Natural killer cell (primary cell): ENCODE results near the gene TMBIM4. TPM values are rescaled to one million over a fixed set of nuclear protein-coding genes. Genes with fewer than 3 reads are reported as not detected.
A peak's percentile ranks its signal among the peaks of the same experiment; 100 is the strongest.

Experiments used
- ATAC-seq, 3 donors: fragments of 150-1000 bp in 2 of 3; fragments of 200-7000 bp in 1 of 3; cut with Tn5 transposase; 1 replicate in 1 of 3; 2 replicates in 2 of 3; pipeline ENCODE4 v1.10.0; 2021; ENCODE audit warnings: mild to moderate bottlenecking in 2 of 3, moderate library complexity in 2 of 3
- DNase-seq, 2 donors: peaks; one replicate each; pipeline versions ENCODE4 v3.0.0 to v3.0.0-alpha.2; 2013 to 2021; ENCODE audit warnings: mixed read lengths in 1 of 2
- H3K27ac ChIP-seq: one replicate; pipeline ENCODE4 v1.5.1; 2013; ENCODE audit warnings: mild to moderate bottlenecking, low read length
- H3K27me3 ChIP-seq: one replicate; pipeline ENCODE4 v1.6.1; 2013; ENCODE audit warnings: low read length; ENCODE audit not compliant: control insufficient read depth, insufficient read depth
- H3K36me3 ChIP-seq: one replicate; pipeline ENCODE4 v1.6.1; 2013; ENCODE audit warnings: low read length; ENCODE audit not compliant: control insufficient read depth, insufficient read depth
- H3K4me1 ChIP-seq: one replicate; pipeline ENCODE4 v1.6.1; 2013; ENCODE audit warnings: low read length; ENCODE audit not compliant: control insufficient read depth, insufficient read depth
- H3K4me3 ChIP-seq: one replicate; pipeline ENCODE4 v1.5.1; 2013; ENCODE audit warnings: low read length
- H3K9me3 ChIP-seq: one replicate; pipeline ENCODE4 v1.6.1; 2013; ENCODE audit warnings: low read length; ENCODE audit not compliant: control insufficient read depth, insufficient read depth
- H3K27ac Mint-ChIP-seq, 2 donors: one replicate each; pipeline ENCODE4 v1.8.0; 2022; ENCODE audit warnings: mild to moderate bottlenecking in 2 of 2, mixed read lengths in 2 of 2, moderate library complexity in 1 of 2
- H3K27me3 Mint-ChIP-seq, 2 donors: one replicate each; pipeline ENCODE4 v1.8.0; 2022; ENCODE audit warnings: low read depth in 2 of 2, mixed read lengths in 2 of 2
- H3K36me3 Mint-ChIP-seq: one replicate; pipeline ENCODE4 v1.8.0; 2022; ENCODE audit warnings: mixed read lengths
- H3K4me1 Mint-ChIP-seq, 2 donors: one replicate each; pipeline ENCODE4 v1.8.0; 2022; ENCODE audit warnings: mixed read lengths in 2 of 2
- H3K4me3 Mint-ChIP-seq: one replicate; pipeline ENCODE4 v1.8.0; 2022; ENCODE audit warnings: mild to moderate bottlenecking, moderate library complexity, mixed read lengths
- H3K9me3 Mint-ChIP-seq, 2 donors: one replicate each; pipeline ENCODE4 v1.8.0; 2022; ENCODE audit warnings: mixed read lengths in 2 of 2
- WGBS: methylation state at CpG from one replicate; pipeline ENCODE4 v1.1.7; 2013; ENCODE audit warnings: missing lambda C conversion rate; ENCODE audit not compliant: insufficient coverage; 5-methylcytosine and 5-hydroxymethylcytosine counted together
- intact Hi-C: fragments of 100-400 bp; cut with micrococcal nuclease; formaldehyde crosslinking; loops from one replicate; pipeline ENCODE4 v1.14.2; 2022
- total RNA-seq, 4 donors: library from RNA; stranded (reverse); fragments of 120-200 nt in 1 of 4; gene quantifications; one replicate each; pipeline versions ENCODE4 v1.2.3 to v1.2.4, GENCODE V29; 2013 to 2022
- TF ChIP-seq, protein P1 (sequence below): fragments of 200-600 bp; IDR thresholded peaks from one replicate; pipeline ENCODE4 v1.8.0; 2022; ENCODE audit warnings: antibody characterized with exemption

TMBIM4 gene
- total RNA-seq, 3 donors from 2014 or later (not counting 1 experiment from before 2014, with no cell fraction given): 46.6 to 72.0 (median 63.2) TPM

DNA sequence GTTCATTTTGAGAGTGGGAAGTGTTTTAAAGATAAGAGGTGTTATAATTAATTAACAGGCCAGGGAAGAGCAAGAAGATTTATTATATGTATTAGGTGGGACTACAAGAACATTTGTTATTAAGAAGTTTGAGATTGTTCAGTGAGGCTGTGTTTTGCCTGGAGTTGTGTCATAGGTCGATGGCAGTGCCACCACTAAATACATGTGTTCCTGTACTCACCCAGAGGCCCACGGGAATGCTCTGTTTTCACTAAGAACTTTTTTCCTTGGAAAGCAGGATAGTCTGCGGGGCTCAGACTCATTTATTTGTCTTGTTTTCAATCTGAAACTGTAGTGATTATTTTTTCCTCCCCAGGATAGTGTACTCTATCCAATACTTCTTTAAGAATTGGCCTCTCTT lies 29.3 kb upstream of the TMBIM4 start:
- Histone ChIP-seq H3K36me3 (no peaks in the 10 kb centered on the region), H3K27me3 (no peaks in the 10 kb centered on the region), H3K4me1 (peaks cover 2% of the 10 kb centered on the region), H3K27ac (no peak overlapping the region), H3K9me3 (peaks cover 2% of the 10 kb centered on the region), H3K4me3 (no peak overlapping the region)
- WGBS: 92% methylated on average over 3 of the region's 3 CpGs
- Mint-ChIP-seq H3K9me3 (no peaks in the 10 kb centered on the region), H3K36me3 (no peaks in the 10 kb centered on the region), H3K4me3 (no peak overlapping the region), H3K4me1 (peaks cover 0 to 5% of the 10 kb centered on the region in 2 donors), H3K27ac (no peak overlapping the region), H3K27me3 (peaks cover 13 to 16% of the 10 kb centered on the region in 2 donors)
- DNase-seq (no peak), ATAC-seq (no peak)
- intact Hi-C loops: no loop called here
- TF ChIP-seq, protein P1, sequence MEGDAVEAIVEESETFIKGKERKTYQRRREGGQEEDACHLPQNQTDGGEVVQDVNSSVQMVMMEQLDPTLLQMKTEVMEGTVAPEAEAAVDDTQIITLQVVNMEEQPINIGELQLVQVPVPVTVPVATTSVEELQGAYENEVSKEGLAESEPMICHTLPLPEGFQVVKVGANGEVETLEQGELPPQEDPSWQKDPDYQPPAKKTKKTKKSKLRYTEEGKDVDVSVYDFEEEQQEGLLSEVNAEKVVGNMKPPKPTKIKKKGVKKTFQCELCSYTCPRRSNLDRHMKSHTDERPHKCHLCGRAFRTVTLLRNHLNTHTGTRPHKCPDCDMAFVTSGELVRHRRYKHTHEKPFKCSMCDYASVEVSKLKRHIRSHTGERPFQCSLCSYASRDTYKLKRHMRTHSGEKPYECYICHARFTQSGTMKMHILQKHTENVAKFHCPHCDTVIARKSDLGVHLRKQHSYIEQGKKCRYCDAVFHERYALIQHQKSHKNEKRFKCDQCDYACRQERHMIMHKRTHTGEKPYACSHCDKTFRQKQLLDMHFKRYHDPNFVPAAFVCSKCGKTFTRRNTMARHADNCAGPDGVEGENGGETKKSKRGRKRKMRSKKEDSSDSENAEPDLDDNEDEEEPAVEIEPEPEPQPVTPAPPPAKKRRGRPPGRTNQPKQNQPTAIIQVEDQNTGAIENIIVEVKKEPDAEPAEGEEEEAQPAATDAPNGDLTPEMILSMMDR: no peak

DNA sequence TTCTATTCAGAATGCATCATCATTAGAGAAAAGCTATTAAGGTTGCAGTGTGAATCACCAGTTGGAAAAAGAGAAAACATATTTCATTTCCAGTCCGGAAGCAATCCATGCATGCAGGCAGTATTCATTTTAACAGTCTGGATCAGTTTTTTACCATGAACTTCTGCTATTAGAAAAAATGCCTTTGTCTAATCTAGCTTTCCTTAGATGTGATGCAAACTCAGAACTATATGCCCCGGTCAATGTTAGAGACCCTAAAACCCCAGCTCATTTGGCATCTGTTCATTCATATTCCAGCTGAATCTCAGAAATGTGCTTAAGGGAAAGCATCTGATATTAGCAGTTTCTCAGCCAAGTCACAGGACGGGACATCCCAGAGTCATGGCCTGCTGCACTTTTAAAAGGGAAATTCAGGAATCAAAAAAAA lies 27.7 kb upstream of the TMBIM4 start:
- no peak overlapping the region for H3K27ac ChIP-seq
- TF ChIP-seq, protein P1: no peak

DNA sequence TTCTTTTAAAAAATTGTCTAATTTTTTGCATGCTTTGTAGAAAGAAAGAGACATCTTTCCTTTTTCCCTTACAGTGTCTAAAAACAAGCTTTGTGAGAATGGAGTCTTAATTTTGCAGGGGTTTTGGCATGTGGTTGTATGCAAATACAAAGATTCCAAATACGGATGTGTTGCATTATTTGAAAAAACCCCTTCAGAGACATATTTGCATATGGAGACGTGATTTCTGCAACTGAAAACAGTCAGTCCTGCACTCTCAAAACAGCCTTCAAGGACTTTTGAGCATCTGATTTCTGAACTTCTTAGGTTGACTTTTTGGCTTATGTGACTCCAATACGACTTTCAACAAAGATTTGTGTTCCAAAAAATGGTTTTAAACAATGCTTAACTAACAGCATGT lies 27.0 kb upstream of the TMBIM4 start:
- H3K36me3 ChIP-seq: no peaks in the 10 kb centered on the region
- no peak overlapping the region for H3K27ac ChIP-seq
- H3K9me3 Mint-ChIP-seq: no peaks in the 10 kb centered on the region
- H3K4me3 ChIP-seq: no peak overlapping the region
- peaks cover 2% of the 10 kb centered on the region for H3K9me3 ChIP-seq
- TF ChIP-seq, protein P1: no peak
- peaks cover 10 to 17% of the 10 kb centered on the region in 2 donors for H3K27me3 Mint-ChIP-seq
- no peaks in the 10 kb centered on the region for H3K27me3 ChIP-seq
- no peak overlapping the region for H3K27ac Mint-ChIP-seq
- H3K36me3 Mint-ChIP-seq: no peaks in the 10 kb centered on the region
- WGBS: 17% methylated on average over 2 of the region's 3 CpGs
- H3K4me3 Mint-ChIP-seq: no peak overlapping the region
- ATAC-seq: peak in 2 of 3 donors; percentile 32 to 38
- H3K4me1 ChIP-seq: peaks cover 2% of the 10 kb centered on the region
- intact Hi-C loops: no loop called here
- DNase-seq: no peak
- peaks cover 0 to 5% of the 10 kb centered on the region in 2 donors for H3K4me1 Mint-ChIP-seq

More for the DNA sequence above, 27.7 kb upstream of the TMBIM4 start:
- no peaks in the 10 kb centered on the region for H3K9me3 Mint-ChIP-seq
- peaks cover 0 to 5% of the 10 kb centered on the region in 2 donors for H3K4me1 Mint-ChIP-seq
- DNase-seq (no peak), ATAC-seq (no peak)
- WGBS: 92% methylated on average over 3 of the region's 3 CpGs
- H3K27ac Mint-ChIP-seq: no peak overlapping the region
- peaks cover 10 to 17% of the 10 kb centered on the region in 2 donors for H3K27me3 Mint-ChIP-seq
- H3K4me3 Mint-ChIP-seq: no peak overlapping the region
- Histone ChIP-seq H3K4me3 (no peak overlapping the region), H3K9me3 (peaks cover 2% of the 10 kb centered on the region), H3K4me1 (peaks cover 2% of the 10 kb centered on the region), H3K27me3 (no peaks in the 10 kb centered on the region), H3K36me3 (no peaks in the 10 kb centered on the region)
- no peaks in the 10 kb centered on the region for H3K36me3 Mint-ChIP-seq
- intact Hi-C loops: no loop called here

DNA sequence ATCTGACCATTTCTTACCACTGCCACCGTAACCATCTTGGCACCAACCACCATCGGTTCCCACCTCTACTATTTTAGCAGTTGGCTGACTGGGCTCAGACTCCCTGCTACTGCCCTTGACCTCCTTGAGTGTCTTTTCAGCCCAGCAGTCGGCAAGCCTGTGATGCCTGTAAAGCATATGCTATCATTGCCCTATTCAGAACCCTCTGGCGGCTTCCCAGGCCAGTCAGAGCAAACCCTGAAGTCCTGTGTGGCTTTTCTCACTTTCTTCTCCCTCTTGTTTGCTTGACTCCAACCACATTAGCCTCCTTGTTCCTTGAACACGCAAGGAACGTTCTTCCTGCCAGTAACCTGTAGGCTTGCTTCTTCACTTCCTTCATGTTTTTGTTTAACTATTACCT lies 25.4 kb upstream of the TMBIM4 start:
- TF ChIP-seq, protein P1: no peak
- Histone ChIP-seq H3K4me3 (no peak overlapping the region), H3K9me3 (peaks cover 2% of the 10 kb centered on the region), H3K27me3 (no peaks in the 10 kb centered on the region), H3K4me1 (peaks cover 2% of the 10 kb centered on the region), H3K27ac (no peak overlapping the region), H3K36me3 (no peaks in the 10 kb centered on the region)
- H3K4me1 Mint-ChIP-seq: peaks cover 0 to 9% of the 10 kb centered on the region in 2 donors
- no peak overlapping the region for H3K27ac Mint-ChIP-seq
- intact Hi-C loops: no loop called here
- DNase-seq (no peak), ATAC-seq (no peak)
- H3K27me3 Mint-ChIP-seq: peaks cover 16 to 32% of the 10 kb centered on the region in 2 donors
- no peaks in the 10 kb centered on the region for H3K36me3 Mint-ChIP-seq
- WGBS: 79% methylated on average over 6 of the region's 6 CpGs
- H3K4me3 Mint-ChIP-seq: no peak overlapping the region
- no peaks in the 10 kb centered on the region for H3K9me3 Mint-ChIP-seq
